ENCODE results near the gene SYNE2. TPM values are rescaled to one million over a fixed set of nuclear protein-coding genes. Genes with fewer than 3 reads are reported as not detected.

Gene SYNE2
- total and polyA plus RNA-seq, 2 donors (not counting 3 experiments of a cell fraction or from before 2014, with no cell fraction given) = 16.0 to 53.7 TPM

- no TSS peak for BruUV-seq (replicated peaks)
- intact Hi-C loops (cut with micrococcal nuclease) = no loop called here
- FAIRE-seq (no peak), DNase-seq (ENCODE audit: low read depth, low spot score) (no peak)
- POLR2A ChIA-PET = no interaction called here
- TF ChIP-seq FOS (IDR thresholded peaks at IDR 0.05; ENCODE audit: borderline replicate concordance, insufficient read depth, low read length) = no peak
- no peak for TF ChIP-seq MYC (IDR thresholded peaks at IDR 0.05; ENCODE audit: low read depth, low read length)
- TF ChIP-seq JUN (IDR thresholded peaks at IDR 0.05; ENCODE audit: borderline replicate concordance, insufficient read depth, insufficient read length, low read depth) = no peak
- TF ChIP-seq POLR2AphosphoS5 (IDR thresholded peaks at IDR 0.05; ENCODE audit: insufficient read depth, low read depth, low read length) = no peak
- no peak for TF ChIP-seq POLR2A (IDR thresholded peaks at IDR 0.05; ENCODE audit: low read depth, low read length)
- TF ChIP-seq GATA2 (IDR thresholded peaks at IDR 0.05; ENCODE audit: insufficient read depth, insufficient read length, low read depth, low read length) = no peak
- TF ChIP-seq CTCF (IDR thresholded peaks at IDR 0.05; ENCODE audit: extremely low read depth in 1 of 2, insufficient read depth in 1 of 2, low read depth in 1 of 2, low read length in 2 of 2) = no peak
- CTCF ChIA-PET = interaction anchor here (1.2 to 1.5 kb wide), 3 partner anchors 11 to 341 kb away, joined by 3 to 5 read pairs (median 5); no protein-coding TSS in a partner anchor
- Histone ChIP-seq H3K4me3 (replicated peaks in 1 of 3; ENCODE audit: insufficient read depth in 1 of 3, low read depth in 1 of 3, low read length in 3 of 3) (no peak overlapping the region), H3K9ac (replicated peaks; ENCODE audit: extremely low read depth, insufficient read depth, low read length) (no peak overlapping the region), H3K36me3 (ENCODE audit: control insufficient read depth in 2 of 2, extremely low read depth in 1 of 2, insufficient read depth in 2 of 2, low read length in 2 of 2) (no peaks in the 10 kb centered on the region), H3K79me2 (ENCODE audit: control insufficient read depth, insufficient read depth, low read length) (no peaks in the 10 kb centered on the region), H3K9me1 (replicated peaks; ENCODE audit: control insufficient read depth, extremely low read depth, insufficient read depth, low read length) (no peaks in the 10 kb centered on the region), H3K27me3 (ENCODE audit: control insufficient read depth in 2 of 2, insufficient read depth in 2 of 2, low read length in 2 of 2) (no peaks in the 10 kb centered on the region), H3K4me2 (ENCODE audit: insufficient read depth, low read length) (no peak overlapping the region), H3K4me1 (ENCODE audit: control insufficient read depth, extremely low read depth, insufficient read depth, low read length) (no peaks in the 10 kb centered on the region), H4K20me1 (replicated peaks; ENCODE audit: control insufficient read depth, extremely low read depth, insufficient read depth, low read length) (no peaks in the 10 kb centered on the region), H3K27ac (ENCODE audit: insufficient read depth, low read depth, low read length) (no peak overlapping the region), H2AFZ (ENCODE audit: low read depth, low read length) (no peak overlapping the region), H3K9me3 (replicated peaks; ENCODE audit: control insufficient read depth, insufficient read depth, low read length) (no peaks in the 10 kb centered on the region)
- dilution Hi-C loops (cut with MboI; ENCODE audit: extremely low pct_ligation_motif_present, low sequenced_read_pairs) = no loop called here
Observed at GRCh38 chr14:63962906-63963305, 110.1 kb downstream of the SYNE2 start.

Measured in endothelial cell of umbilical vein (primary cell).